MG63 (cell line): ENCODE measurements around the gene IGHMBP2. TPM values are rescaled to one million over a fixed set of nuclear protein-coding genes. Genes with fewer than 3 reads are reported as not detected.
"Not testable (repeated sequence)": the region's sequence is repeated elsewhere in the genome, so short reads cannot be mapped to it uniquely, and the experiment has no call there.

Experiments
- DNase-seq: peaks from one replicate; pipeline ENCODE4 v3.0.0-alpha.2; 2020
- H3K27me3 ChIP-seq: fragments of 250-450 bp; sonication (Bioruptor Pico); 2 replicates; pipeline ENCODE4 v1.5.1; 2020; ENCODE audit warnings: mild to moderate bottlenecking, moderate library complexity
- H3K36me3 ChIP-seq: fragments of 250-450 bp; sonication (Bioruptor Pico); 2 replicates; pipeline ENCODE4 v1.5.1; 2020; ENCODE audit warnings: mild to moderate bottlenecking, moderate library complexity
- H3K4me3 ChIP-seq: fragments of 250-450 bp; sonication (Bioruptor Pico); 2 replicates; pipeline ENCODE4 v1.5.1; 2020; ENCODE audit warnings: mild to moderate bottlenecking, moderate library complexity
- H3K9me3 ChIP-seq: fragments of 250-450 bp; sonication (Bioruptor Pico); 2 replicates; pipeline ENCODE4 v1.5.1; 2020; ENCODE audit warnings: mild to moderate bottlenecking, moderate library complexity
- total RNA-seq: library from RNA; depleted of rRNA; stranded (reverse); fragments of >200 nt; shearing (Covaris generic); gene quantifications from 2 replicates; pipeline ENCODE4 v1.2.3, GENCODE V29; 2014; ENCODE audit warnings: low replicate concordance

IGHMBP2 gene
- total RNA-seq, 1 experiment from 2014 or later = 7.8 TPM

GRCh38 chr11:68962527-68963250 lies 59.0 kb downstream of the IGHMBP2 start:
- no peaks in the 10 kb centered on the region for H3K27me3 ChIP-seq
- no peaks in the 10 kb centered on the region for H3K9me3 ChIP-seq
- no peak overlapping the region for H3K4me3 ChIP-seq
- no peaks in the 10 kb centered on the region for H3K36me3 ChIP-seq
- DNase-seq = no peak

- no peak for DNase-seq
- Histone ChIP-seq H3K36me3 (no peaks in the 10 kb centered on the region), H3K27me3 (no peaks in the 10 kb centered on the region), H3K9me3 (no peaks in the 10 kb centered on the region), H3K4me3 (no peak overlapping the region)
These were observed 60.1 kb downstream of the IGHMBP2 start for GRCh38 chr11:68963779-68964178.

- Histone ChIP-seq H3K27me3 (no peaks in the 10 kb centered on the region), H3K4me3 (no peak overlapping the region), H3K9me3 (no peaks in the 10 kb centered on the region), H3K36me3 (no peaks in the 10 kb centered on the region)
- no peak for DNase-seq
These were observed 62.5 kb downstream of the IGHMBP2 start for GRCh38 chr11:68965901-68966853.

GRCh38 chr11:68966894-68967780 lies 63.4 kb downstream of the IGHMBP2 start:
- DNase-seq = no peak
- Histone ChIP-seq H3K36me3 (no peaks in the 10 kb centered on the region), H3K4me3 (no peak overlapping the region), H3K27me3 (no peaks in the 10 kb centered on the region), H3K9me3 (no peaks in the 10 kb centered on the region)

- Histone ChIP-seq H3K4me3 (no peak overlapping the region), H3K9me3 (no peaks in the 10 kb centered on the region), H3K27me3 (no peaks in the 10 kb centered on the region), H3K36me3 (no peaks in the 10 kb centered on the region)
- DNase-seq = no peak
These were observed 64.9 kb downstream of the IGHMBP2 start for GRCh38 chr11:68968306-68969250.

- Histone ChIP-seq H3K36me3 (no peaks in the 10 kb centered on the region), H3K9me3 (no peaks in the 10 kb centered on the region), H3K4me3 (no peak overlapping the region), H3K27me3 (no peaks in the 10 kb centered on the region)
- DNase-seq = no peak
These were observed 65.7 kb downstream of the IGHMBP2 start for GRCh38 chr11:68969386-68969785.

GRCh38 chr11:68970921-68971636 lies 67.4 kb downstream of the IGHMBP2 start:
- Histone ChIP-seq H3K4me3 (no peak overlapping the region), H3K9me3 (no peaks in the 10 kb centered on the region), H3K27me3 (no peaks in the 10 kb centered on the region), H3K36me3 (no peaks in the 10 kb centered on the region)
- no peak for DNase-seq

GRCh38 chr11:68973219-68973618 lies 69.5 kb downstream of the IGHMBP2 start:
- no peak for DNase-seq
- no peak overlapping the region for H3K4me3 ChIP-seq

GRCh38 chr11:68973706-68974105 lies 70.0 kb downstream of the IGHMBP2 start:
- H3K4me3 ChIP-seq, H3K36me3 ChIP-seq, H3K27me3 ChIP-seq, H3K9me3 ChIP-seq, DNase-seq: not testable (repeated sequence)

More at GRCh38 chr11:68973219-68973618, 69.5 kb downstream of the IGHMBP2 start:
- Histone ChIP-seq H3K36me3 (no peaks in the 10 kb centered on the region), H3K27me3 (no peaks in the 10 kb centered on the region), H3K9me3 (no peaks in the 10 kb centered on the region)

GRCh38 chr11:68974421-68975194 lies 70.9 kb downstream of the IGHMBP2 start:
- H3K36me3 ChIP-seq = no peaks in the 10 kb centered on the region
- no peak for DNase-seq
- no peaks in the 10 kb centered on the region for H3K9me3 ChIP-seq
- no peaks in the 10 kb centered on the region for H3K27me3 ChIP-seq
- H3K4me3 ChIP-seq = no peak overlapping the region

- Histone ChIP-seq H3K27me3 (no peaks in the 10 kb centered on the region), H3K9me3 (no peaks in the 10 kb centered on the region), H3K36me3 (no peaks in the 10 kb centered on the region), H3K4me3 (no peak overlapping the region)
- DNase-seq = no peak
These were observed 72.4 kb downstream of the IGHMBP2 start for GRCh38 chr11:68976095-68976494.

- no peak for DNase-seq
- Histone ChIP-seq H3K36me3 (no peaks in the 10 kb centered on the region), H3K27me3 (no peaks in the 10 kb centered on the region), H3K4me3 (no peak overlapping the region), H3K9me3 (no peaks in the 10 kb centered on the region)
These were observed 72.9 kb downstream of the IGHMBP2 start for GRCh38 chr11:68976563-68976962.

GRCh38 chr11:68977781-68978625 lies 74.3 kb downstream of the IGHMBP2 start:
- Histone ChIP-seq H3K27me3 (no peaks in the 10 kb centered on the region), H3K4me3 (no peak overlapping the region), H3K36me3 (no peaks in the 10 kb centered on the region), H3K9me3 (0 out of 2 replicates have a peak, but pooled peaks cover 2% of the 10 kb centered on the region)
- no peak for DNase-seq

GRCh38 chr11:68978626-68978930 lies 74.9 kb downstream of the IGHMBP2 start:
- no peak overlapping the region for H3K4me3 ChIP-seq
- H3K36me3 ChIP-seq = no peaks in the 10 kb centered on the region
- DNase-seq = no peak
- no peaks in the 10 kb centered on the region for H3K27me3 ChIP-seq
- H3K9me3 ChIP-seq = 0 out of 2 replicates have a peak, but pooled peaks cover 2% of the 10 kb centered on the region
